ENCODE data around the gene NDEL1. TPM values are rescaled to one million over a fixed set of nuclear protein-coding genes. Genes with fewer than 3 reads are reported as not detected.

NDEL1 gene
- total and polyA plus RNA-seq, 2 donors (not counting 3 experiments of a cell fraction or from before 2014, with no cell fraction given), result 60.0 to 87.4 TPM

- Histone ChIP-seq H3K9ac (replicated peaks; ENCODE audit: extremely low read depth, insufficient read depth, low read length) (no peak overlapping the region), H3K4me1 (ENCODE audit: control insufficient read depth, extremely low read depth, insufficient read depth, low read length) (no peaks in the 10 kb centered on the region), H3K27ac (ENCODE audit: insufficient read depth, low read depth, low read length) (no peak overlapping the region), H3K4me2 (ENCODE audit: insufficient read depth, low read length) (no peak overlapping the region), H3K9me3 (replicated peaks; ENCODE audit: control insufficient read depth, insufficient read depth, low read length) (no peaks in the 10 kb centered on the region), H3K36me3 (ENCODE audit: control insufficient read depth in 2 of 2, extremely low read depth in 1 of 2, insufficient read depth in 2 of 2, low read length in 2 of 2) (peaks cover 20 to 38% of the 10 kb centered on the region in 2 experiments), H3K4me3 (replicated peaks in 1 of 3; ENCODE audit: insufficient read depth in 1 of 3, low read depth in 1 of 3, low read length in 3 of 3) (no peak overlapping the region), H3K79me2 (ENCODE audit: control insufficient read depth, insufficient read depth, low read length) (peaks cover 9% of the 10 kb centered on the region), H4K20me1 (replicated peaks; ENCODE audit: control insufficient read depth, extremely low read depth, insufficient read depth, low read length) (no peaks in the 10 kb centered on the region), H2AFZ (ENCODE audit: low read depth, low read length) (no peak overlapping the region), H3K27me3 (ENCODE audit: control insufficient read depth in 2 of 2, insufficient read depth in 2 of 2, low read length in 2 of 2) (no peaks in the 10 kb centered on the region), H3K9me1 (replicated peaks; ENCODE audit: control insufficient read depth, extremely low read depth, insufficient read depth, low read length) (no peaks in the 10 kb centered on the region)
- no TSS peak for BruUV-seq (replicated peaks)
- TF ChIP-seq FOS (IDR thresholded peaks at IDR 0.05; ENCODE audit: borderline replicate concordance, insufficient read depth, low read length), result no peak
- no peak for TF ChIP-seq MAX (IDR thresholded peaks at IDR 0.05; ENCODE audit: insufficient read depth, insufficient read length)
- no peak for TF ChIP-seq EZH2 (IDR thresholded peaks at IDR 0.05; ENCODE audit: borderline replicate concordance, low read depth, low read length, severe bottlenecking)
- TF ChIP-seq POLR2AphosphoS5 (IDR thresholded peaks at IDR 0.05; ENCODE audit: insufficient read depth, low read depth, low read length), result no peak
- no peak for TF ChIP-seq JUN (IDR thresholded peaks at IDR 0.05; ENCODE audit: borderline replicate concordance, insufficient read depth, insufficient read length, low read depth)
- no peak for TF ChIP-seq GATA2 (IDR thresholded peaks at IDR 0.05; ENCODE audit: insufficient read depth, insufficient read length, low read depth, low read length)
- TF ChIP-seq POLR2A (IDR thresholded peaks at IDR 0.05; ENCODE audit: low read depth, low read length), result no peak
- TF ChIP-seq CTCF (IDR thresholded peaks at IDR 0.05; ENCODE audit: extremely low read depth in 1 of 2, insufficient read depth in 1 of 2, low read depth in 1 of 2, low read length in 2 of 2), result no peak
- TF ChIP-seq MYC (IDR thresholded peaks at IDR 0.05; ENCODE audit: low read depth, low read length), result no peak
- ChIA-PET POLR2A (no interaction called here), CTCF (interaction anchor here (1.3 to 1.5 kb wide), 2 partner anchors 60 to 276 kb away, joined by 3 to 5 read pairs; no protein-coding TSS in a partner anchor)
- DNase-seq (ENCODE audit: low read depth, low spot score) (no peak), FAIRE-seq (no peak)
- dilution Hi-C loops (cut with MboI; ENCODE audit: extremely low pct_ligation_motif_present, low sequenced_read_pairs) (no loop called here), intact Hi-C loops (cut with micrococcal nuclease) (no loop called here)
Observed at GRCh38 chr17:8469964-8470363, 34.3 kb downstream of the NDEL1 start.
